Adipose tissue (tissue), 3 donors: ENCODE results near the gene BMP8B. TPM values are rescaled to one million over a fixed set of nuclear protein-coding genes. Genes with fewer than 3 reads are reported as not detected.

Experiments
- H3K27ac ChIP-seq: one replicate; pipeline ENCODE4 v1.5.1; 2013; ENCODE audit warnings: low read depth, low read length
- WGBS, 3 donors: extraction: QIAGEN DNeasy Blood & Tissue Kit; methylation state at CpG; one replicate each; pipeline ENCODE4 v1.1.7; 2013; 5-methylcytosine and 5-hydroxymethylcytosine counted together
- polyA plus RNA-seq, 3 donors: library from polyadenylated mRNA; stranded (reverse); fragments of 200-250 nt; gene quantifications; one replicate each; pipeline ENCODE4 v1.2.3, GENCODE V29; 2013
- donor health status: healthy with polysubstance abuse.
- donor health status: Bipolar disorder and iron deficiency.
- donor health status: healthy.

The BMP8B gene
- polyA plus RNA-seq, 3 donors = 0.67 to 3.1 (median 1.1) TPM

- 77 to 80% (median 78%) methylated on average over 12 of the region's 12 CpGs for WGBS, 3 donors
Observed at GRCh38 chr1:39711104-39711965, 77.3 kb downstream of the BMP8B start.

GRCh38 chr1:39707506-39707905, 81.2 kb downstream of the BMP8B start:
- no peak overlapping the region for H3K27ac ChIP-seq
- 35 to 98% (median 97%) methylated on average over 4 of the region's 4 CpGs for WGBS, 3 donors

More at GRCh38 chr1:39711104-39711965, 77.3 kb downstream of the BMP8B start:
- no peak overlapping the region for H3K27ac ChIP-seq

Other genes with a start within 250 kb of the BMP8B start
- gene PABPC4, start 212.1 kb downstream of the BMP8B start, polyA plus RNA-seq = 100 to 1,000 TPM; 155 to 340 (median 155) TPM
- 10 to 100 TPM; 11.3 to 38.1 (median 16.6) TPM for gene HEYL, start 149.2 kb downstream of the BMP8B start, polyA plus RNA-seq
- under 1 TPM in 2 of 3 donors, not detected in 1; 0.06 to 0.40 TPM for gene NT5C1A, start 116.8 kb downstream of the BMP8B start, polyA plus RNA-seq
- 1 to 10 TPM in 1 of 3 donors, under 1 TPM in 1, not detected in 1; 0.04 to 1.8 TPM for gene HPCAL4, start 97.4 kb downstream of the BMP8B start, polyA plus RNA-seq
- 10 to 100 TPM; 38.3 to 46.0 (median 41.8) TPM for gene PPIE, start 50.0 kb downstream of the BMP8B start, polyA plus RNA-seq
- under 1 TPM in 2 of 3 donors, not detected in 1; 0.19 to 0.58 TPM for gene OXCT2, start 17.5 kb downstream of the BMP8B start, polyA plus RNA-seq
- 10 to 100 TPM in 1 of 3 donors, 1 to 10 TPM in 2; 8.8 to 13.9 (median 9.4) TPM for gene TRIT1, start 94.6 kb upstream of the BMP8B start, polyA plus RNA-seq
- gene MYCL, start 113.1 kb upstream of the BMP8B start, polyA plus RNA-seq = 10 to 100 TPM in 1 of 3 donors, under 1 TPM in 1, not detected in 1; 0.33 to 14.7 TPM
- gene MFSD2A, start 166.3 kb upstream of the BMP8B start, polyA plus RNA-seq = 10 to 100 TPM in 1 of 3 donors, 1 to 10 TPM in 1, under 1 TPM in 1; 0.35 to 21.0 (median 1.5) TPM